HG02610 (cell line): ENCODE measurements around the gene PITPNM2.
"Not testable (repeated sequence)": the region's sequence is repeated elsewhere in the genome, so short reads cannot be mapped to it uniquely, and the experiment has no call there.

Source experiments
- ATAC-seq: cut with Tn5 transposase; IDR thresholded peaks from one replicate; pipeline ENCODE4 v1.9.1; 2021; ENCODE audit warnings: mild to moderate bottlenecking, moderate library complexity; ENCODE audit not compliant: unreplicated experiment

PITPNM2 gene

GRCh38 chr12:123121670-123122069 is 29.2 kb downstream of the PITPNM2 start:
- no peak for ATAC-seq

- peak; percentile 26 for ATAC-seq
Observed at GRCh38 chr12:123120452-123121166, 30.3 kb downstream of the PITPNM2 start.

GRCh38 chr12:123119808-123120207 is 31.1 kb downstream of the PITPNM2 start:
- peak; percentile 86 for ATAC-seq

GRCh38 chr12:123118497-123118896 is 32.4 kb downstream of the PITPNM2 start:
- ATAC-seq: no peak

GRCh38 chr12:123115409-123116121 is 35.3 kb downstream of the PITPNM2 start:
- no peak for ATAC-seq

GRCh38 chr12:123114304-123115083 is 36.4 kb downstream of the PITPNM2 start:
- no peak for ATAC-seq

- no peak for ATAC-seq
Observed at GRCh38 chr12:123113026-123113425, 37.9 kb downstream of the PITPNM2 start.

- ATAC-seq: no peak
Observed at GRCh38 chr12:123111498-123112165, 39.3 kb downstream of the PITPNM2 start.

GRCh38 chr12:123109319-123109772 is 41.5 kb downstream of the PITPNM2 start:
- no peak for ATAC-seq

GRCh38 chr12:123108682-123109066 is 42.2 kb downstream of the PITPNM2 start:
- ATAC-seq: no peak

GRCh38 chr12:123107926-123108681 is 42.8 kb downstream of the PITPNM2 start:
- no peak for ATAC-seq

- ATAC-seq: no peak
Observed at GRCh38 chr12:123106640-123107359, 44.1 kb downstream of the PITPNM2 start.

- no peak for ATAC-seq
Observed at GRCh38 chr12:123105211-123105826, 45.6 kb downstream of the PITPNM2 start.

- no peak for ATAC-seq
Observed at GRCh38 chr12:123104809-123105208, 46.1 kb downstream of the PITPNM2 start.

- ATAC-seq: not testable (repeated sequence)
Observed at GRCh38 chr12:123104094-123104493, 46.8 kb downstream of the PITPNM2 start.

- no peak for ATAC-seq
Observed at GRCh38 chr12:123102781-123103503, 47.9 kb downstream of the PITPNM2 start.

- ATAC-seq: no peak
Observed at GRCh38 chr12:123102366-123102765, 48.5 kb downstream of the PITPNM2 start.

- ATAC-seq: no peak
Observed at GRCh38 chr12:123101526-123101925, 49.4 kb downstream of the PITPNM2 start.
